Measurements from ENCODE around the gene AKT2.

Gene AKT2

GRCh38 chr19:40284251-40284500, 969 bp downstream of the AKT2 start:
- no peaks in the 10 kb centered on the region for H3K27me3 ChIP-seq (ENCODE audit: insufficient read depth, low read length, poor library complexity, severe bottlenecking)
- H3K36me3 ChIP-seq (ENCODE audit: insufficient read depth, low read length) = no peaks in the 10 kb centered on the region
- TF ChIP-seq CTCF (conservative IDR thresholded peaks at IDR 0.05; ENCODE audit: low read length) = no peak
- TF ChIP-seq EZH2phosphoT487 (IDR thresholded peaks at IDR 0.05; ENCODE audit: borderline replicate concordance) = no peak
- H3K9ac ChIP-seq (ENCODE audit: low read depth, low read length, poor library complexity, severe bottlenecking) = peak overlapping the region; percentile 91
- peaks cover 46% of the 10 kb centered on the region for H4K20me1 ChIP-seq (ENCODE audit: insufficient read depth, low read length, poor library complexity, severe bottlenecking)
- H3F3A ChIP-seq (ENCODE audit: low read depth) = peaks cover 3% of the 10 kb centered on the region; the same call in 1 of the 2 replicates
- H3K9me3 ChIP-seq (ENCODE audit: insufficient read depth, low read depth, low read length) = no peaks in the 10 kb centered on the region
- H3K4me1 ChIP-seq (ENCODE audit: insufficient read depth, low read length, poor library complexity, severe bottlenecking) = peaks cover 58% of the 10 kb centered on the region
- H2AFZ ChIP-seq (ENCODE audit: low read length) = peak overlapping the region; percentile 37
- peaks cover 56% of the 10 kb centered on the region for H3K79me2 ChIP-seq (ENCODE audit: insufficient read depth, low read length)
- H3K4me3 ChIP-seq (ENCODE audit: low read length, poor library complexity, severe bottlenecking) = peak overlapping the region; percentile 83
- no peaks in the 10 kb centered on the region for H3K9me2 ChIP-seq (replicated peaks; ENCODE audit: low read depth, low read length)
- H3K4me2 ChIP-seq (ENCODE audit: low read depth, low read length, poor library complexity, severe bottlenecking) = peak overlapping the region; percentile 96

- H2AFZ ChIP-seq (ENCODE audit: low read length) = no peak overlapping the region
- peaks cover 58% of the 10 kb centered on the region for H3K4me1 ChIP-seq (ENCODE audit: insufficient read depth, low read length, poor library complexity, severe bottlenecking)
- H3F3A ChIP-seq (ENCODE audit: low read depth) = peaks cover 3% of the 10 kb centered on the region; the same call in 1 of the 2 replicates
- peaks cover 50% of the 10 kb centered on the region for H4K20me1 ChIP-seq (ENCODE audit: insufficient read depth, low read length, poor library complexity, severe bottlenecking)
- no peaks in the 10 kb centered on the region for H3K9me2 ChIP-seq (replicated peaks; ENCODE audit: low read depth, low read length)
- H3K4me2 ChIP-seq (ENCODE audit: low read depth, low read length, poor library complexity, severe bottlenecking) = peak overlapping the region; percentile 96
- peak overlapping the region; percentile 83 for H3K4me3 ChIP-seq (ENCODE audit: low read length, poor library complexity, severe bottlenecking)
- H3K27me3 ChIP-seq (ENCODE audit: insufficient read depth, low read length, poor library complexity, severe bottlenecking) = no peaks in the 10 kb centered on the region
- no peaks in the 10 kb centered on the region for H3K36me3 ChIP-seq (ENCODE audit: insufficient read depth, low read length)
- peak overlapping the region; percentile 91 for H3K9ac ChIP-seq (ENCODE audit: low read depth, low read length, poor library complexity, severe bottlenecking)
- H3K79me2 ChIP-seq (ENCODE audit: insufficient read depth, low read length) = peaks cover 61% of the 10 kb centered on the region
- H3K9me3 ChIP-seq (ENCODE audit: insufficient read depth, low read depth, low read length) = no peaks in the 10 kb centered on the region
- TF ChIP-seq CTCF (conservative IDR thresholded peaks at IDR 0.05; ENCODE audit: low read length) (no peak), EZH2phosphoT487 (IDR thresholded peaks at IDR 0.05; ENCODE audit: borderline replicate concordance) (no peak)
These were observed 1.5 kb downstream of the AKT2 start for GRCh38 chr19:40283414-40284250.

GRCh38 chr19:40282920-40283319, 2.2 kb downstream of the AKT2 start:
- TF ChIP-seq CTCF (conservative IDR thresholded peaks at IDR 0.05; ENCODE audit: low read length) (no peak), EZH2phosphoT487 (IDR thresholded peaks at IDR 0.05; ENCODE audit: borderline replicate concordance) (no peak)
- H3K9me2 ChIP-seq (replicated peaks; ENCODE audit: low read depth, low read length) = no peaks in the 10 kb centered on the region
- no peak overlapping the region for H2AFZ ChIP-seq (ENCODE audit: low read length)
- no peaks in the 10 kb centered on the region for H3K9me3 ChIP-seq (ENCODE audit: insufficient read depth, low read depth, low read length)
- H3K4me2 ChIP-seq (ENCODE audit: low read depth, low read length, poor library complexity, severe bottlenecking) = peak overlapping the region; percentile 96
- H3K9ac ChIP-seq (ENCODE audit: low read depth, low read length, poor library complexity, severe bottlenecking) = peak overlapping the region; percentile 91
- H3K79me2 ChIP-seq (ENCODE audit: insufficient read depth, low read length) = peaks cover 68% of the 10 kb centered on the region
- no peaks in the 10 kb centered on the region for H3K36me3 ChIP-seq (ENCODE audit: insufficient read depth, low read length)
- H3K4me1 ChIP-seq (ENCODE audit: insufficient read depth, low read length, poor library complexity, severe bottlenecking) = peaks cover 58% of the 10 kb centered on the region
- peaks cover 3% of the 10 kb centered on the region; the same call in 1 of the 2 replicates for H3F3A ChIP-seq (ENCODE audit: low read depth)
- peak overlapping the region; percentile 83 for H3K4me3 ChIP-seq (ENCODE audit: low read length, poor library complexity, severe bottlenecking)
- no peaks in the 10 kb centered on the region for H3K27me3 ChIP-seq (ENCODE audit: insufficient read depth, low read length, poor library complexity, severe bottlenecking)
- peaks cover 56% of the 10 kb centered on the region for H4K20me1 ChIP-seq (ENCODE audit: insufficient read depth, low read length, poor library complexity, severe bottlenecking)

All from Loucy (cell line).